ENCODE results near the gene CLMN. TPM values are rescaled to one million over a fixed set of nuclear protein-coding genes. Genes with fewer than 3 reads are reported as not detected.

CLMN gene
- total and polyA plus RNA-seq, 2 of the 4 experiments (the other 2 are of a cell fraction), result 0.10 to 0.18 TPM

DNA sequence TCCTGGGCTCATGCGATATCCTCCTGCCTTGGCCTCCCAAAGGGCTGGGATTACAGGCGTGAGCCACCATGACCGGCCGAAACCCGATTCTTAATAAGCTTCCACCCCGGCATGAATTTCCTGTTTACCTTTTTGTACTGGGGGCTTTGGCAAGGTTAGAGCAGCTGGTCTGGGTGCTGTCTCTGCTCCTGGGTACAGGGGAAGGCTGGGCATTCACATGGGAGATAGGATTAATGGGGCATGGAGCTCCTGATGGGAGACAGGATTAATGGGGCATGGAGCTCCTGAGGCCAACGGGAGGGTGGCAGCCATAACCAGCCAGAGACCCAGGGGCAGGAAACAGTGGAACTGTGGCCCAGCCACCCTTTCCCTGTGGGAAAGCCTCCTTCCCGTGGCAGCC lies 92.9 kb downstream of the CLMN start:
- no peak overlapping the region for H4K91ac ChIP-seq (ENCODE audit: insufficient read depth, low read depth, low read length)
- ATAC-seq (ENCODE audit: low read depth) (no peak), DNase-seq (no peak)
- no peak overlapping the region for H2BK20ac ChIP-seq (ENCODE audit: low read depth, low read length)
- no peak overlapping the region for H3K4ac ChIP-seq (ENCODE audit: low read depth, low read length)
- H3K27ac ChIP-seq (ENCODE audit: insufficient read depth, low read length), result no peak overlapping the region
- H3K27me3 ChIP-seq (ENCODE audit: control insufficient read depth, insufficient read depth, low read length), result no peaks in the 10 kb centered on the region; the same call in 1 of the 2 replicates
- no peak overlapping the region for H3K14ac ChIP-seq (replicated peaks; ENCODE audit: low read depth, low read length)
- dilution Hi-C loops (cut with HindIII; ENCODE audit: low sequenced_read_pairs, unreplicated experiment) (no loop called here), in situ Hi-C loops (cut with MboI; ENCODE audit: low sequenced_read_pairs) (no loop called here), intact Hi-C loops (cut with micrococcal nuclease) (loop anchor here (10.0 kb wide), 1 partner anchor 308 kb away; the partner anchor contains the start of gene GLRX5)
- no peak overlapping the region for H2AFZ ChIP-seq (replicated peaks; ENCODE audit: low read length, poor library complexity)
- no peak overlapping the region for H3K23ac ChIP-seq (ENCODE audit: low read depth, low read length)
- no peak overlapping the region for H2BK5ac ChIP-seq (ENCODE audit: low read depth, low read length, poor library complexity, severe bottlenecking)
- TF ChIP-seq, protein P1, sequence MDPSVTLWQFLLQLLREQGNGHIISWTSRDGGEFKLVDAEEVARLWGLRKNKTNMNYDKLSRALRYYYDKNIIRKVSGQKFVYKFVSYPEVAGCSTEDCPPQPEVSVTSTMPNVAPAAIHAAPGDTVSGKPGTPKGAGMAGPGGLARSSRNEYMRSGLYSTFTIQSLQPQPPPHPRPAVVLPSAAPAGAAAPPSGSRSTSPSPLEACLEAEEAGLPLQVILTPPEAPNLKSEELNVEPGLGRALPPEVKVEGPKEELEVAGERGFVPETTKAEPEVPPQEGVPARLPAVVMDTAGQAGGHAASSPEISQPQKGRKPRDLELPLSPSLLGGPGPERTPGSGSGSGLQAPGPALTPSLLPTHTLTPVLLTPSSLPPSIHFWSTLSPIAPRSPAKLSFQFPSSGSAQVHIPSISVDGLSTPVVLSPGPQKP (IDR thresholded peaks at IDR 0.05; ENCODE audit: borderline replicate concordance, low read depth, low read length), result no peak
- H2BK15ac ChIP-seq (ENCODE audit: low read depth, low read length), result no peak overlapping the region
- H3K56ac ChIP-seq (ENCODE audit: extremely low read depth, insufficient read depth, low read length), result no peak overlapping the region
- no peak overlapping the region for H3K9ac ChIP-seq (ENCODE audit: low read depth, low read length)
- H4K20me1 ChIP-seq (ENCODE audit: insufficient read depth, low read length), result no peaks in the 10 kb centered on the region
- no peak overlapping the region for H2AK5ac ChIP-seq (ENCODE audit: low read depth, low read length)
- H4K5ac ChIP-seq (ENCODE audit: low read depth, low read length), result no peak overlapping the region
- H2AK9ac ChIP-seq (replicated peaks; ENCODE audit: low read depth, low read length, poor library complexity), result no peak overlapping the region
- H3K9me1 ChIP-seq (ENCODE audit: insufficient read depth, low read length), result no peaks in the 10 kb centered on the region
- 80% methylated on average over 1 of the region's 8 CpGs; no CpG with 5 or more reads in 1 of the 2 experiments for WGBS, 2 experiments (ENCODE audit: extremely low coverage in 2 of 2, insufficient read length in 1 of 2)
- POLR2A ChIA-PET (ENCODE audit: unreplicated experiment), result no interaction called here
- H3K79me1 ChIP-seq (ENCODE audit: low read depth in 1 of 2, low read length in 2 of 2), result no peaks in the 10 kb centered on the region
- no peak overlapping the region for H3K18ac ChIP-seq (ENCODE audit: low read depth, low read length)
- no peaks in the 10 kb centered on the region for H3K9me3 ChIP-seq (ENCODE audit: control insufficient read depth, insufficient read depth, low read length)
- no peak overlapping the region for H2BK120ac ChIP-seq (ENCODE audit: low read depth, low read length)
- no peak overlapping the region; the same call in 1 of the 2 replicates for H3K4me2 ChIP-seq (ENCODE audit: low read depth, low read length)
- no peaks in the 10 kb centered on the region for H3K36me3 ChIP-seq (ENCODE audit: control insufficient read depth, insufficient read depth, low read length)
- no TSS peak for BruUV-seq (replicated peaks)
- H3K4me3 ChIP-seq (ENCODE audit: insufficient read depth, low read depth, low read length), result no peak overlapping the region
- CTCF ChIA-PET, result no interaction called here
- peaks cover 4% of the 10 kb centered on the region; the same call in 1 of the 2 replicates for H3K4me1 ChIP-seq (ENCODE audit: control insufficient read depth, insufficient read depth, low read length)
- H4K8ac ChIP-seq (ENCODE audit: low read depth in 2 of 2, low read length in 2 of 2), result no peak overlapping the region

Data from IMR-90 (cell line).